GM13976 (cell line): ENCODE results near the gene PNPLA3.

ENCODE experiments used
- DNase-seq: peaks from one replicate; pipeline ENCODE4 v3.0.0; 2012; ENCODE audit warnings: low spot score
- CTCF ChIP-seq: IDR thresholded peaks from 2 replicates; pipeline ENCODE4 v1.5.1; 2012; ENCODE audit warnings: borderline replicate concordance, mild to moderate bottlenecking; ENCODE audit not compliant: insufficient read depth; ENCODE audit errors: extremely low read depth, missing control alignments, control extremely low read depth
- in situ Hi-C: fragments of 300-500 bp; cut with MboI; formaldehyde crosslinking; loops from one replicate; pipeline ENCODE4 v1.12.0; 2022; ENCODE audit warnings: low sequenced_read_pairs, mixed read lengths, inconsistent platforms; ENCODE audit not compliant: unreplicated experiment

Gene PNPLA3

GRCh38 chr22:43923631-43924464 is at the start of gene PNPLA3:
TSS of gene PNPLA3 (plus strand) at chr22:43923805. CDS start at chr22:43923912, 107 bp downstream.
- in situ Hi-C loops: no loop called here
- no peak for TF ChIP-seq CTCF
- DNase-seq: peak; percentile 92

- in situ Hi-C loops: no loop called here
- TF ChIP-seq CTCF: no peak
- no peak for DNase-seq
These were observed 46.6 kb upstream of the PNPLA3 start for GRCh38 chr22:43876866-43877509.

- TF ChIP-seq CTCF: no peak
- in situ Hi-C loops: no loop called here
These were observed 45.4 kb upstream of the PNPLA3 start for GRCh38 chr22:43878079-43878795.

GRCh38 chr22:43878831-43879550 is 44.6 kb upstream of the PNPLA3 start:
- DNase-seq: no peak
- in situ Hi-C loops: no loop called here
- no peak for TF ChIP-seq CTCF

More at GRCh38 chr22:43878079-43878795, 45.4 kb upstream of the PNPLA3 start:
- DNase-seq: no peak

- no peak for DNase-seq
- TF ChIP-seq CTCF: no peak
- in situ Hi-C loops: no loop called here
These were observed 43.6 kb upstream of the PNPLA3 start for GRCh38 chr22:43879901-43880540.
